GM21515 (cell line): ENCODE results near the gene SLC37A1.

Experiments
- ATAC-seq: cut with Tn5 transposase; IDR thresholded peaks from one replicate; pipeline ENCODE4 v1.9.1; 2021; ENCODE audit not compliant: unreplicated experiment

Gene SLC37A1

DNA sequence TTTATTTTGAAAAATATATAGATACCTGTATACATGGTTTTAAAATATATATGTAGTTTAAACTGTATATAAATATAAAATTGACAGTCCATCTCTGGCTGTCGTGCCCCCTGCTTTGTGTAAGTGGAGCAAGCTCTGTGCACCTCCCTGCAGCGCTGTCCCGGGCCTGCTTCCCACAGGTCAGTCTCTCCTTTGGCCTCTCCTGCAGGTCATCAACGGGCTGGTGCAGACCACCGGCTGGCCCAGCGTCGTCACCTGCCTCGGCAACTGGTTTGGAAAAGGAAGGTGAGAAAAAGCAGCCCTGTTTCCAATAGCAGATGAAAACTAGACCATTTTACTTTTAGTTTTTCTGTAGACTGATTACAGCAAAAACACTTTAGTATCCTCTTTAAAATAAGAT lies 28.5 kb downstream of the SLC37A1 start:
- no peak for ATAC-seq

DNA sequence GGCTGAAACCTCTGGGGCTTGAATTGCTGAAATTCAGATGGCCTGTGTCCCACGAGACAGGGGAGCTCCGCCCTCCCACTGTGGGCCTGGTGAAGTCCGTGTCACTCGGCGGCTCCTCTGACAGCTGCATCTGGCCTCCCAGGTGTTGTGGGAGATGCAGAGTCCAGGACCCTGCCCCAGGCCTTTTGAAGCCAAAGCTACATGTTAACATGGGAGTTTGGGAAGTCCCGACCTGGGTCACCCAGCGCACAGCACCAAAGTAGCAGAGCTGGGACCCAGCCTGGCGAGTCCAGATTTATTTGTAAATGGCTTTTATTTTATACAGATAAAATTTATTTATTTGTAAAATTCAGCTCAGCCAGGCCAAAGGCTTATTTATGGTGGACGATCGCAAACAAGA lies 28.9 kb downstream of the SLC37A1 start:
- no peak for ATAC-seq

DNA sequence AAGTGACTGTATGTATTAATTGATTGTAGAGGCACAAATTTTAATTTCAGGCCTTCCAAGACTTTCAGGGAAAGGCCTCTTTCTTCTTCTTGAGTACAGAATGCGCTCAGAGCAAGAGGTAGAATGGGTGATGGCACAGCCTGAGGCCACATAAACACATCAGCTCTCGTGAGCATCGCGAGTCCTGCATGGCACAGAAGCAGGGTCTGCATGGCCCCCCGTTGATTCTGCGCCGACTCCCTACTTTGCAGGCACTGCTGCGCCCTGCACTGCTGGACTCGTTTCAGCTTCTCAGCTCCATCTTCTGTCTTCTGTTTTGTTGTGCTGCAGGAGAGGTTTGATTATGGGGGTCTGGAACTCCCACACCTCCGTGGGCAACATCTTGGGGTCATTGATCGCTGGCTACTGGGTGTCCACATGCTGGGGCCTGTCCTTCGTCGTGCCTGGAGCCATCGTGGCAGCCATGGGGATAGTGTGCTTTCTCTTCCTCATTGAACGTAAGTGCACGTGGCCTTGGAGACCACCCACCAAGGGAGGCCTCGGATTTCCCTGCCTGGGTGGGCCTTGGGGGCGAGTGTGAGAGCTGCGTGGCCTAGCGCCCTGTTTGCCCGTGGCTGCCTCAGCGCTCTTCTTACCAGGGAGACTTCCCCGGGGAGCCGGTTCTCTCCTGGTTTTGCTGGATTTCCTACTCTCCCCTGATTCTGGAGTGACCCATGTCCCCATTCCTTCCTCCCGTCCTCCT lies 29.6 kb downstream of the SLC37A1 start:
- ATAC-seq, result no peak

DNA sequence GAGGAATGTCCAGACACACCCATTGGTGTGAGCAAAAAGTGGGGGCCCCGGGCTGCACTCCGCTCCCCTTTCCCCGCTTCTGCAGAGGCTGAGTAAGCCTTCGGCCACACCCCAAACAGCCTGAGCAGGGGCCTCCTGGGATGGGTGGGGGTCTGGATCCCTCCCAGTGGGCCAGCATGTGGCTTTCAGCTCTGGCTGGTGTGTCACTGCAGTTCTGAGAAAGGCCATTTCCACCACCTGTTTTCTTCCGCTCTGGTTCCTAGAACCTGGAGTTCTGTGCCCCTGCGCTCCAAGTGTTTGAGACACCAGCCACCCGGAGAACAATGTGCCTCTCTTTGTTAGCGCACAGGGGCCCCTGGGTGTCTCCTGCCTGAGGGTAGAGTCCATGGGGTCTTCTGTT lies 30.9 kb downstream of the SLC37A1 start:
- ATAC-seq, result no peak

DNA sequence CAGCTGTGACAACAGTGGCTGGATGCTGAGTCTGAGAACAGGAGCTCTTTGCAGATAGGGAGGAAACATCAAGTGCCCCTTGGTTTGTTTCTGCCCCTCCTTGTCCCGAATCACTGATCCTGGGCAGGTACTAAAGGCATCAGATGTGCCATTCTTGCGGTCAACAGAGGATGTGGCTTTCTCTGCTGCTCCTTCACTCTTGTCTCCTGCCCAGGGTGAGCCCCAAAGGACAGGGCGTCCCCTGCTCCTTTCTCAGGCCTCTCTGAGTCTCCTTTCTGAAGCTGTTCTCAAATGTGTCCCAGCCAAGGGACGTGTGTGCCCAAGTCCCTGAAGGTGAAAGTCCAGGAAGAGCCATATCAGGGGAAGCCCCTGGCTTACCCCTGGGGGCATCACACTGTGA lies 31.7 kb downstream of the SLC37A1 start:
- no peak for ATAC-seq

DNA sequence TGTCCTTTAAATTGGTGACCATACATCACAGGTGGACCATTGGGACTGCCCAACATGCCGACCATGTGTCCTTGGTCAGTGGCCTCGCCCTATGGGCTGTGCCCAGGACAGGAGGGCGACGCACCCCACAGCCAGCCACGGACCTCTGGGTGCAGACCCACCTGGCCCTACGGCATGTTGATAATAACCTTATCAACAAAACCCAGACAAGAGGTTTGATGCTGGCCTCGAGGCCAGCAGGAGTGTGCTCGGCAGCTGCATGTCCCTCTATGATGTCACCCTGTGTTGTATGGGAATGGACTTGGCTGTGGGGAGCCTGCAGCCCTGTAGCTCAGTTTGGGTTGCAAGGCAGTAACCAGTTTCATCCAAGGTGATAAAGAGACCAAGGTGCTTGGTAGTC lies 32.1 kb downstream of the SLC37A1 start:
- no peak for ATAC-seq

DNA sequence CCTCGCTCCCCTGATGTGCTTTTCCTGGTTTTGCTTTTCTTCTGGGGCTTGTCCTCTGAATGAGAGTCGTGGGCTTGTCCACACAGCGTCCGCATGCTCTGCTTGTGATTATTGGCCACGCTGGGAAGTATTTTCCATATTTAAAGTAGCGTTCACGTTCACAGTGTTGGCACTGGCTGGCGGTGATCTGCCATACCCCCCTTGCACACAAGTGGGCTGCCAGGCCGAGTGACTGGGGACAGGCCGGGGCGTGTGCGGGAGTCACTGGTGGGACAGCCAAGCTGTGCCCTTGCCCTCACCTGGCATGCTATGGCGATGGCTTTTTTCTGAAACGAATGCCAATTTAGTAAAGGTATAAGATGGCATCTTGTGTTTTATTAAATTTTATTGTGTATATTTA lies 32.8 kb downstream of the SLC37A1 start:
- ATAC-seq, result no peak

DNA sequence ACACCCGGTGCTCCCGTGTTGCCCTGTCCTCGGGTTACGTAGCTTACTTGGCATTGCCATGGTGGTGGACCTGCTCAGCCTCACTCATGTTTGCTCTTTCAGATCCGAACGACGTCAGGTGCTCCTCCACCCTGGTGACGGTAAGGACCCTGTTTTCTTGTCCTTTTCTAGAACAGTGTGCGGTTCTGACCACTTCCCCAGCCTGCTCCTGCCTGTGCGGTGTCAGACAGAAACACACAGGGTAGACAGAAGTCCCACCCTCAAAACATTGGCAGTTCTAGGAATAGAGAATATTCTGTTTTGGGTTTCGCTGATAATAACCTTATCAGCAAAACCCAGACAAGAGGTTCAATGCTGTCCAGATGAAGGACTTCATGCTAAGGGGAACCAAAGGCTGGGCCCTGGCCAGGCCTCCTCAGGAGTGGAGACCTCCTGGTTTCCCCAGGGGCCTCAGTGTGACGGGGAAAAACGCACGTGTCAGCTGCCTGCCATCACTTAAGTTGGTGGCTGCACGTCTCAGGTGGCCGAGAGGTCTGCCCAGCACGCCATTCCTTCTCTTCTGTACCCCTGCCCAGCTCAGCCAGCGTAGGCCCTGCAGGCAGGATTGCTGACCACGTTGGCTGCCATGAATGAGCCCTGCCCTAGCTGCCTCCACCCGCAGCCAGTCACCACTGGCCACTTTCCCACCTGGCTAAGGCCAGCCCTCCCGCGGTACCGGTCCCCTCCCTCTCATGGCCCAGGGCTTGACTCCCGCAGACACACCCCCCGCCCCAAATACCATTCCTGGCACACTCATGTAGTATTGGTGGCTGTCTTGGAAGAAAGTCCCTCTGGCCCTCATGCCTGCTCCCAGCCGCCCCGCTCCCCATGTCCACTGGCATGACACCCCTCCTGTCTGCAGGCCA lies 33.6 kb downstream of the SLC37A1 start:
- ATAC-seq, result no peak

DNA sequence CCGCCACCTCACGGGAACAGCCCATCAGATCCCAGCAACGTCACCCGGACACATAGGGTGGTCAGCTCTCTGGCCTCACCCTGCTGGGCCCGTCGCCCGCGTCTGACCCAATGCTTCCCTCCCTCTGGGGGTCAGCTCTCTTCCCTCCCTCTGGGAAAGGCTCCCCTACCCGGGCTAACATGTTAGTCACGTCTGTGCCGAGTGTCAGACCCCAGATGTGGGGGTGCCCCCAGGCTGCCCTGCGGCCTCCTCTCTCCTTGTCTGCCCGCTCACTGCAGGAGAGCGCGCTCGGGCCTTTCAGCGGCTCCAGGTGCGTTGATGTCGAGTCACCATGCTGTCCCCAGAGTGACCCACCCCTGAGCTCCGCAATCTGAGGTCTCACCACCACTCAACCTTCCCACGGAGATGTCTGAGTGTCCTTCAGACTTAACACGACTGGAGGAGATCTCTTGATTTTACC lies 34.3 kb downstream of the SLC37A1 start:
- ATAC-seq, result no peak

DNA sequence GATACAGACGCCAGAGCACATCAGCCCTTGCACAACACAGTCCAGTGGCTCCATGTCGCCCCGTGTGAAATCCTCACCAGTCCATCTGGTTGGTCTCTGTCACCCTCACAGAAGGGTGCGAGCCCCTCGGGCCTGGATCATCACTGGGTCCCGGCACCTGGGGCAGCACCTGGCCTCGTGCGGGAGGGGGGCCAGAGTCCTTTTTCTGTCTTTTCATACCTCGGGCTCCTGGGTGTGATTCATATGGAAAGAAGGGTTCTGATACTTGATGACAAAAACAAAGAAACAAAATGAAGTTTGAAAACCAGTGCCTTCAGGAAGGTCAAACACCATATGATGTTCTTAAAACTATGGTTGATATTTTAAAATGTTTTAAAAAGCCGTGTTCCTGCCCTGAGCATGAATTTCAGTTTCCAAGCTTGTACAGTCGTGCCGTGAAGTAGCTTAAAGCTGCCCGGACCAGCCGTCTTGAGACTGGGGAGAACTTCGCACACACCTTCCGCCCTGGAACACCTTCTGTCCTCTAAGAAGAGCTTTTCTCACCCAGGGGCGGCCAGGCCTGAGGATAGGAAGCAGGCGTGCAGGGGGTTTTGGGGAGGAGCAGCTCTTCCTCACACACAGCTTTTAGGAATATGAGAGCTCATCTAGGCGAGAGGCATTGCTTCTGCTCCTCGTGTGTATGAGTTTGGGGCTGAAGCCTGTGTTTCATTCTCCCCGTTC lies 35.2 kb downstream of the SLC37A1 start:
- ATAC-seq, result no peak

DNA sequence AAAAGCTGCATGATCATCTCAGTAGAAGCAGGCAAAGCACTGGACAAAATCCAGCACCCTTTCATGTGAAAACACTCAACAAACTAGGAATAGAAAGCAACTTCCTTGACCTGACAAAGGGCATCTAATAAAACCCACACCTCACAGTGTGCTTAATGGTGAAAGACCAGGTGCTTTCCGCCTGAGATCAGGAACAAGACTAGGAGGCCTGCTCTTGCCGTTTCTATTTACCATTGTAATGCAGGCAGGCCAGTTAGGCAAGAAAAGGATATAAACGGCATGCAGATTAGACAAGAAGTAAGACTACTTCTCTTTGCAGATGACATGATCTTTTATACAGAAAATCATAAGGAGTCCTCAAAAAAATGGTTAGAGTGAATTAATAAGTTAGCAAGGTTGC lies 37.2 kb downstream of the SLC37A1 start:
- ATAC-seq, result no peak

DNA sequence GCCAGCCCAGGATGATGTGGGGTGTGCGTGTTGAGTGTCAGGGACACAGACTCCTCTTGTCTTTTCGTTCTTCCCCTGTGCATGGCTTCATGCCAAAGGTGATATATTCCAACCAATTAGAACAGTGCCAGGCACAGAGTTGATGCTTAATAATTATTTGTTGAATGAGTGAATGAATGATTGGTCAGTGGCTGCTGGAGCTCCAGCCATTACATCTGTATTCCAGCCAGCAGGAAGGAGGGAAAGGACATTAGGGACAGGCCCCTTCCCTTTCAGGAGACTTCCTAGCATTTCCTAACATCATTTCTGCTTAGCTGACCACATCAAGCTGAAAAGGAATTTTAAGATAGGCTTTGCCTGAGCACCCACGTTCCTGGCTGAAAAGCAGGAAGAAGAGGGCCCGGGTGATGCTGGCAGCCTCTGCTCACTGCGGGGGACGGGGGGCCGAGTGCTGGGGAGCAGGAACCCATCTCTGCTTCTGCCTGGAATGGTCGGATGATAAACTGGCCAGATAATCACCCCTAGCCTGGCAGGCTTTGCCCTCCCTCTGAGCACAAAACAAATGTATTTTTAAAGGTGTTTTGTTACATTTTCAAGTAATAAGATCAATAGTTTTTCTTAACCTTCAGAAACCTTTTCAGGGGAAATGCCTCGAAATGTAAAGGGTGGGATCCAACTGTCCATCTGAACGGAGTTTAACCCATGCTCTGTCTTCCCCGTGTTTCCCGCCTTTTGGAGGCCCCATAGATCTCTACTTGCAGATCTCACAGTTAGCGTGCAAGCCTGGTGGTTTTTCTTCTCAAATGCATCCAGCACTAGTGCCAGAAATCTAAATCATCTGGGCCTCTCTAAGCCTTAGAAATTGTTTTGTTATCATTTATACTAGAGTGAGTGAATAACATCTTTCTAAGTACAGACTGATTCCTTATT lies 39.0 kb downstream of the SLC37A1 start:
- no peak for ATAC-seq

DNA sequence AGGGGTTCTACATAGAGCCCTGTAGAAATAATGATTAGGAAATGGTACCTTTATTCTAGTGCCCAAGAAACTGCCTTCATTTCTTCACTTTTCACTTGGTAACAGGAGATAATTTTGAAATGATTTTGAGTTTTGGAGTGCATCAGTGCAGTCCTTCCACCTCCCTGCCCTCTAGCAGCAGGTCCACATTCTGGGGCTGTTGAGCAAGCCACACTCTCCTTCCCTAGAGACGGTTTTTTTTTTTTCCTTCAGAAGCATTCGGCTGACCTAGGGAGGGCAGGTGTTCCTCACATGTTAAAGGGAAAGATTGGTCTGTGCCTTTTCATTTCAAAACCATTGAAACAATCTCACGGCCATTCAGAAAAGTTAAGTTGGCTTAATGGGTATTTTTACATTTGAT lies 39.8 kb downstream of the SLC37A1 start:
- ATAC-seq, result no peak

DNA sequence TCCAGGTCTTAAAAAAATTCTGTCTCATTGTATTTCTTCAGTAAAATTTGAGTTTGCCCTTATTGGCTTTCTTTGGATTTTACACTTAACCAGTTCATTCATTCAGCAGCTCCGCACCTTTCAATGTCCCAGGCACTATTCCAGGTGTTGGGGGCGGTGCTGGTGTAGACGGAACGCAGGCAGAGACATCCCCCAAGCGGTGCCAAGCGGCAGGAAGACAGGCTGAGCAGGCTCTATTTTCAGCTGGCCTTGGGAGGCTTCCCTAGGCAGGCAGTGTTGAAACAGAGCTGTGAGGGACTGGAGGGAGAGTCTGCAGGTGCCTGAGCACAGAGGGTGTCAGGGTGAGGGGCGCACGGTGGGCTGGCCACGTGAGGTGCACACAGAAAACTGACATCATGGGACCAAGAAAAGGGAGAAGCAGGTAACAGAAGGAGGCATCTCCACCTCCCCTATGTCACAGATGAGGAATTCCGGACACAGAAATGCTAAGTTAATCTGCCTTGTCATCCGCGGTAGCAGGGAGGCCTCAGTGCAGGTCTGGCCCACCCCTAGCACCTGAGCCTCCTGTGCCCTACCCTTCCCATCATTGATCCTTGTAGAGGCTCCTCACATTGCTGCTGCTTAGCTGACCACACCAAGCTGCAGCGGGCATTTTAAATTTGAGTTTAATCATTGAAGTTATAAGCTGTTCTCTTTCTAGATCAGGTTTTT lies 40.8 kb downstream of the SLC37A1 start:
- ATAC-seq, result no peak

DNA sequence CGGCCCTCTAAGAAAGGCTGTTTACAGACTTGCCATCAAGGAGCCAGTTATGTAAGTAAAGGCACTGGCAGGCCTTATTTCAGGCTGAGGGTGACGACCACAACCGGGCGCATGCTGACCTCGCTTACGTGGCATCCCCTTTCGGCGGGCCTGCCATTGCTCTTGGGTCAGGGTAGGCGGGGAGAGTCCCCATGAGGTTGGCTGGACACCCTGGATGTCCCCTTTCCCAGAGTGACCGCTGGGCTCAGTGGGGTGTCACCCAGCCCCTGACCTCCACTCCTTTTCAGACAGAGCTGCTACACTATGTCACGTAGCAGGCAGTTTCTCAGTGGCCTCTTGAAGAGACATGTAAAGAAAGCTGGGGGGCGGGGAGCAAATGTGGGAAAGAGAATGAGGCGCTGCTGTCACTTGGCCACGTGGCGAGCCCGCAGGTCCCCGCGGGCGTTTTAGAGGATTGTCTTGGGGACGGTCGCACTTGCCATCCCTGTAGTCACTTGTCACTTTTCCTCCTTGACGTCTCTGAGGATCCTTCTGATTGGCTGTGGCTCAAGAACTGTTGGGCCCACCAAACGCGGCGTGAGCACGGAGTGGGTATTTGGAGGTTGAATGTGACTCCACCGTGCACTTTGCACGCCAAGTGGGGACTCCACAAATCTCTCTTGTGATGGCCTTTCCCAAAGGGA lies 42.2 kb downstream of the SLC37A1 start:
- no peak for ATAC-seq

DNA sequence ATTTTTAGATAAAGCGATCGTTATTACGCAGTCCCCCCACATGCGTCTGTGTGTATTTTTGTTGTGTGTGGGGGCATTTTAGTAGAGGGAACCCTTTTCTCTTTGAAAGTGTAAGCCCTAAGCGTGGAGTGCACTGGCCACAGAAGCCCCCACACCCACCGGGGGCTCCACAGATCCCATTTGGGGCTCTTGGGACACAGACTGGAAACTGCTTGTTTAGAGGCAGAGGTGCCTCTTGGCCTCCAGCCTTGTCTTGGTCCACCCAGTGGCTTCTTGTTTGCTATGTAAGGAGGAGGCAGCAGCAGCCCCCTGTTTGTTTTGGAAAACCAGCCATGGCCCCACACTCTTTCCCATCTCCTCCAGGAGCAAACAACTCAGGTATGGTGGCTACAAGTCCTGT lies 42.8 kb downstream of the SLC37A1 start:
- ATAC-seq, result no peak

DNA sequence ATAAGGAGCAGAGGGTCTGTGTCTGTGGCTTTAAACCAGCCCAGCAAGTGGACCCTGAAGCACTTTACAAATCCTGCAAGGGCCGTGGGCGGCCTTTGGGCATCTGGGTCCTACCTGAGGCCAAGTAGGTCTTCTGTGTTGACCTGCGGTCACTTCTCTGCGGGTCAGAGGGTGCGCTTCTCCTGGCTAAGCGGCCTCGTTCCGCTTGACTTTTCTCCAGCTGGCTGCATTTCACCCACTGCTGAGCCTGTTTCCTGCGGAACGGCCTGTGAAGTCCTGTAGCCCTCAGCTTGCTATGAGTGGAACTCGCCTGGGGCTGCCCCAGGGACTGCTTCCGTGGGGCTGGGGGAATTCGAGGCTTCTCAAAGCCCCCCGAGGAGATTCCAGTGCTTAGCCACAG lies 43.3 kb downstream of the SLC37A1 start:
- ATAC-seq, result no peak

DNA sequence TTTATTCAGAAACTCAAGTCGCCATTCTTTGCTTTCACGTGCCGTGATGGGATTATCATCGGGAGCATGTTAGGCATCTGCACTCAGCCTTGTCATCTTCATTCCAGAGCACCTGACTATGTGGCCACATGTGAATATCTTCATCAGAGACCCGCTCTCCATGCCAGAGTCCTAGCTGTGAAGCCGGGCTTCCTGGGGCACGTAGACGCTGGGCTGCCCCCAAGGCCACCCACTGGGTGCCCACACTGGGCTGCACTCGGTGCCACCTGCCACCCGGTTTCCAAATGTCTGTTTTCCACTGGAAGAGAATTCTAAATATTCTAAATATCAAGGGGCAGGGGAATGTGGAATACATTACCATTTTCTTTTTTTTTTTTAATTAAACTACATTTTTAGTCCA lies 43.8 kb downstream of the SLC37A1 start:
- no peak for ATAC-seq

DNA sequence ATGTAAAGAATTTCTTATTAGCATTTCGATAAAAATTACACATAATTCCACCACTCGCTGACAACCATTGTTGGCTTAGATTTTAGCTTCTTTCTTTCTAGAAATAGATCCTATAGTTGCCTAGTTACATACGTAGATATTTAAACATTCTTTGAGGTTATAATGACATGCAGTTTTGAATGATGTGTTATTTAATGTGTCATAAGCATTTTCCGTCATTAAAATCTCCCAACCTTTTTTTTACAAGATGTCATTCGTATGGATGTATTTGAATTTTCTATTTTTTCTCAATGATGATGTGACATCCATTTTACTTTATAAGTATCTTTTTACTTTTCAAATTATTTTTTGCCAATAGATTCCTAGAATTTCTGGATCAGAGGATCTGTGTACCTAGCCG lies 44.7 kb downstream of the SLC37A1 start:
- no peak for ATAC-seq
